Kidney (tissue), 14 donors: ENCODE results near the gene OR6B1. TPM values are rescaled to one million over a fixed set of nuclear protein-coding genes. Genes with fewer than 3 reads are reported as not detected.

Experiments
- DNase-seq, 5 donors: peaks; one replicate each; pipeline ENCODE4 v3.0.0-alpha.2; 2013 to 2020
- FAIRE-seq: peaks from 2 replicates; lab custom pipeline; 2012; peaks lifted over from hg19 to GRCh38; lab: Jason Lieb, UNC
- H3K27ac ChIP-seq, 2 donors: one replicate each; pipeline ENCODE4 v1.7.0; 2013; ENCODE audit warnings: low read depth in 2 of 2, low read length in 2 of 2, inconsistent platforms in 1 of 2
- H3K27me3 ChIP-seq: one replicate; pipeline ENCODE4 v1.7.1; 2013; ENCODE audit warnings: low read length, inconsistent platforms; ENCODE audit not compliant: control insufficient read depth, insufficient read depth
- H3K36me3 ChIP-seq, 3 donors: one replicate each; pipeline versions ENCODE4 v1.7.0 to v1.7.1; 2013; ENCODE audit warnings: low read length in 3 of 3, control low read depth in 1 of 3, inconsistent platforms in 1 of 3; ENCODE audit not compliant: insufficient read depth in 3 of 3, control insufficient read depth in 2 of 3
- H3K4me1 ChIP-seq, 3 donors: one replicate each; pipeline versions ENCODE4 v1.7.0 to v1.7.1; 2013; ENCODE audit warnings: low read length in 3 of 3, inconsistent platforms in 1 of 3, low read depth in 1 of 3; ENCODE audit not compliant: control insufficient read depth in 2 of 3, insufficient read depth in 2 of 3
- H3K4me3 ChIP-seq, 3 donors: one replicate each; pipeline versions ENCODE4 v1.7.0 to v1.8.1; 2013; ENCODE audit warnings: low read length in 3 of 3, control low read depth in 1 of 3, inconsistent platforms in 1 of 3
- H3K9ac ChIP-seq, 3 donors: one replicate each; pipeline versions ENCODE4 v1.7.0 to v1.7.1; 2013; ENCODE audit warnings: low read length in 3 of 3, control low read depth in 1 of 3, inconsistent platforms in 1 of 3
- H3K9me3 ChIP-seq, 3 donors: one replicate each; pipeline versions ENCODE4 v1.7.0 to v1.7.1; 2013; ENCODE audit warnings: low read length in 3 of 3, control low read depth in 1 of 3, inconsistent platforms in 1 of 3; ENCODE audit not compliant: control insufficient read depth in 2 of 3, insufficient read depth in 1 of 3
- intact Hi-C: fragments of 100-400 bp; cut with DNase I; formaldehyde crosslinking; loops from one replicate; pipeline ENCODE4 v1.11.1; 2022
- polyA plus RNA-seq: library from polyadenylated mRNA; stranded (reverse); fragments of 350-450 nt; fragmentation: Illumina TruSeq; extraction: RNeasy Lipid Tissue Mini Kit (QIAGEN cat#74804); gene quantifications from one replicate; pipeline ENCODE4 v1.2.3, GENCODE V29; 2014; ENCODE audit warnings: low read depth, low replicate concordance; ENCODE audit not compliant: insufficient read depth
- total RNA-seq: library from RNA; stranded (reverse); fragmentation: NEBNext Ultra II Directional; extraction: Animal tissue kit (Norgen Biotek cat#: 25700); gene quantifications from one replicate; pipeline ENCODE4 v1.2.1, GENCODE V29; 2021
- TF ChIP-seq, protein P1 (sequence below): IDR thresholded peaks from 3 replicates; pipeline ENCODE4 v1.5.1; 2012; ENCODE audit warnings: mild to moderate bottlenecking, moderate library complexity, borderline replicate concordance; ENCODE audit not compliant: insufficient read depth; ENCODE audit errors: extremely low read depth
- donor health status: control.
- donor health status: control.
- donor health status: control.
- donor health status: control.
- donor health status: control.
- donor health status: DM: yes; HTN: yes; CAD: no.
- donor health status: Normal renal cell carcinoma (clear cell type).

OR6B1 gene
- total and polyA plus RNA-seq, 2 donors from 2014 or later: not detected

DNA sequence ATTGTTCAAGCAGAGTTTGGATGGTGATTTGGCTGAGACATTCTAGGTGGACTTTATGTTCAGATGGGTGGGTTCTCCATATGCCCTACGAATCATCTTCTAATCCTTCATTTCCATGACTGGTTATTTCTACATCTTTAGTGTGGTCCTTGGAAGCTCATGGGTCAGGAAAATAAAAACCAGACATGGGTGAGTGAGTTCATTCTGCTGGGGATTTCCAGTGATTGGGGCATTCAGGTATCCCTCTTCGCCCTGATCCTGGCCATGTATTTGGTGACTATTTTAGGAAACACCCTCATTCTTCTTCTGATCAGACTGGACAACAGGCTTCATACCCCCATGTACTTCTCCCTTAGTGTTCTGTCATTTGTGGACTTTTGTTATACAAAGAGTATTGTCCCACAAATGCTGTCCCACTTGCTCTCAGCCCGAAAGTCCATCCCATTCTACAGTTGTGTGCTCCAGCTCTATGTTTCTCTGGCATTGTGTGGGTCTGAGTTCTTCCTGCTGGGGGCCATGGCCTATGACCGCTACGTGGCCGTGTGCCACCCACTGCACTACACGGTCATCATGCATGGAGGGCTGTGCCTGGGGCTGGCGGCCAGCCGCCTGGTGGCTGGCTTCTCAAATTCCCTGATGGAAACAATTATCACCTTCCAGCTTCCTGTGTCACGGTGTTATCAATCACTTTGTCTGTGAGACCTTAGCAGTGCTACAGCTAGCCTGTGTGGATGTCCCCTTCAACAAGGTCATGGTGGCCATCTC, 19.2 kb upstream of the OR6B1 start:
- Histone ChIP-seq H3K27me3 (no peaks in the 10 kb centered on the region), H3K27ac (no peak overlapping the region), H3K4me3 (no peak overlapping the region), H3K4me1 (no peaks in the 10 kb centered on the region), H3K36me3 (no peaks in the 10 kb centered on the region), H3K9me3 (no peaks in the 10 kb centered on the region), H3K9ac (no peak overlapping the region)
- DNase-seq (no peak), FAIRE-seq (no peak)
- TF ChIP-seq, protein P1, sequence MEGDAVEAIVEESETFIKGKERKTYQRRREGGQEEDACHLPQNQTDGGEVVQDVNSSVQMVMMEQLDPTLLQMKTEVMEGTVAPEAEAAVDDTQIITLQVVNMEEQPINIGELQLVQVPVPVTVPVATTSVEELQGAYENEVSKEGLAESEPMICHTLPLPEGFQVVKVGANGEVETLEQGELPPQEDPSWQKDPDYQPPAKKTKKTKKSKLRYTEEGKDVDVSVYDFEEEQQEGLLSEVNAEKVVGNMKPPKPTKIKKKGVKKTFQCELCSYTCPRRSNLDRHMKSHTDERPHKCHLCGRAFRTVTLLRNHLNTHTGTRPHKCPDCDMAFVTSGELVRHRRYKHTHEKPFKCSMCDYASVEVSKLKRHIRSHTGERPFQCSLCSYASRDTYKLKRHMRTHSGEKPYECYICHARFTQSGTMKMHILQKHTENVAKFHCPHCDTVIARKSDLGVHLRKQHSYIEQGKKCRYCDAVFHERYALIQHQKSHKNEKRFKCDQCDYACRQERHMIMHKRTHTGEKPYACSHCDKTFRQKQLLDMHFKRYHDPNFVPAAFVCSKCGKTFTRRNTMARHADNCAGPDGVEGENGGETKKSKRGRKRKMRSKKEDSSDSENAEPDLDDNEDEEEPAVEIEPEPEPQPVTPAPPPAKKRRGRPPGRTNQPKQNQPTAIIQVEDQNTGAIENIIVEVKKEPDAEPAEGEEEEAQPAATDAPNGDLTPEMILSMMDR: no peak
- intact Hi-C loops: no loop called here

DNA sequence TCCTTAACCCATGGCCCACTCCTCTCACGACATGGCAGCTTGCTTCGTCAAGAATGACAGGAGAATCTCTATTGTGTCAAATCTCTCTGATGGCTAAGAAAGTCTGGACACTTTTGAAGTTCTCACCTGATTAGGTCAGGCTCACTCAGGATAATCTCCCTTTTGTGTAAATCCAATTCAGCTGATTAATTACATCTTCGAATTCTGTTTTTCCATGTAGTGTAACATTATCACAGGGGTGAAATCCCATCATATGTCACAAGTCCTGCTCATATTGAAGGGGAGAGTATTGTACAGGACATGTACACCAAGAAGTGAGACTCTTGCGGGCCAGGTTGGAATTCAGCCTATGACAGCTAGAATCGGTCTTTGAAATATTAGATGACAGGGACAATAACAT, 16.2 kb upstream of the OR6B1 start:
- Histone ChIP-seq H3K4me1 (no peaks in the 10 kb centered on the region), H3K27ac (no peak overlapping the region), H3K9me3 (no peaks in the 10 kb centered on the region), H3K27me3 (no peaks in the 10 kb centered on the region), H3K36me3 (no peaks in the 10 kb centered on the region), H3K4me3 (no peak overlapping the region), H3K9ac (no peak overlapping the region)
- no peak for FAIRE-seq
- no peak for DNase-seq
- TF ChIP-seq, protein P1: no peak
- intact Hi-C loops: no loop called here

DNA sequence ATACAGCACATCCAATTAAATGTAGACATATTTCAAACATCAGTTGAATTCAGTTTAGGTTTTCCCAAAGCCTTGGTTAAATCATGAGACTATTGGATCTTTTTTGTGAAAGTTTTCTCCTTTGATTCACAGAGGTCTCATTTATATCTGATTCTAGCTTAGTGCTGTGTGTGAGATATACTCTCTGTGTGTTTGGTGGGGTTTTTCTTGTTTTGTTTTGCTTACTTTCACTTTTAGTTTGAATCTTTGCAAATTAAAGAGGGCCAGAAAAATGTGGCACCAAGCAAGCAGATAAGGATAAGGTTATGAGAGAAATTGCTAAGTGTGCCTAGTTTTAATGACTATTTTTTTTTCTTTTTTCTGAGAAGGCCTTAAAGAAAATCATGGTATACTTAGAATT, 12.6 kb upstream of the OR6B1 start:
- no peak overlapping the region for H3K9ac ChIP-seq
- TF ChIP-seq, protein P1: no peak
- FAIRE-seq: no peak
- intact Hi-C loops: no loop called here
- no peaks in the 10 kb centered on the region for H3K4me1 ChIP-seq
- H3K27ac ChIP-seq: no peak overlapping the region
- H3K27me3 ChIP-seq: no peaks in the 10 kb centered on the region
- H3K36me3 ChIP-seq: no peaks in the 10 kb centered on the region
- no peak overlapping the region for H3K4me3 ChIP-seq
- DNase-seq: no peak
- no peaks in the 10 kb centered on the region for H3K9me3 ChIP-seq
